Lung (tissue), 10 donors: ENCODE data around the gene WASHC1. TPM values are rescaled to one million over a fixed set of nuclear protein-coding genes. Genes with fewer than 3 reads are reported as not detected.
"Not testable (repeated sequence)": the region's sequence is repeated elsewhere in the genome, so short reads cannot be mapped to it uniquely, and the experiment has no call there.

Experiments used
- ATAC-seq: fragments of 200-7000 bp; cut with Tn5 transposase; one replicate; pipeline ENCODE4 v1.9.1; 2020; ENCODE audit warnings: moderate number of reproducible peaks; ENCODE audit not compliant: insufficient read depth, low FRiP score
- DNase-seq, 3 donors: peaks; one replicate each; pipeline ENCODE4 v3.0.0-alpha.2; 2013 to 2017
- H3K27ac ChIP-seq, 2 donors: one replicate each; pipeline ENCODE4 v1.5.1; 2013; ENCODE audit warnings: mild to moderate bottlenecking in 2 of 2, moderate library complexity in 2 of 2, control low read depth in 1 of 2, inconsistent platforms in 1 of 2, low read depth in 1 of 2, low read length in 1 of 2
- H3K27me3 ChIP-seq, 3 donors: one replicate each; pipeline ENCODE4 v1.5.1; 2013; ENCODE audit warnings: low read length in 2 of 3; ENCODE audit not compliant: control insufficient read depth in 3 of 3, insufficient read depth in 3 of 3
- H3K36me3 ChIP-seq, 4 donors: one replicate each; pipeline ENCODE4 v1.5.1; 2013; ENCODE audit warnings: low read length in 4 of 4, mild to moderate bottlenecking in 1 of 4, moderate library complexity in 1 of 4; ENCODE audit not compliant: control insufficient read depth in 4 of 4, insufficient read depth in 4 of 4
- H3K4me1 ChIP-seq, 5 donors: one replicate each; pipeline ENCODE4 v1.5.1; 2013; ENCODE audit warnings: low read length in 5 of 5, mild to moderate bottlenecking in 2 of 5, moderate library complexity in 1 of 5; ENCODE audit not compliant: control insufficient read depth in 5 of 5, insufficient read depth in 5 of 5
- H3K4me3 ChIP-seq: one replicate; pipeline ENCODE4 v1.5.1; 2013; ENCODE audit warnings: mild to moderate bottlenecking, control low read depth, moderate library complexity
- H3K9ac ChIP-seq, 2 donors: one replicate each; pipeline ENCODE4 v1.5.1; 2013; ENCODE audit warnings: low read length in 2 of 2, control low read depth in 1 of 2; ENCODE audit not compliant: insufficient read depth in 1 of 2
- H3K9me3 ChIP-seq, 4 donors: one replicate each; pipeline ENCODE4 v1.5.1; 2013; ENCODE audit warnings: low read length in 3 of 4, mild to moderate bottlenecking in 1 of 4, moderate library complexity in 1 of 4; ENCODE audit not compliant: control insufficient read depth in 4 of 4, insufficient read depth in 3 of 4
- WGBS, 2 donors: extraction: QIAGEN DNeasy Blood & Tissue Kit; methylation state at CpG; one replicate each; pipeline ENCODE4 v1.1.7; 2013; 5-methylcytosine and 5-hydroxymethylcytosine counted together
- polyA plus RNA-seq, 2 donors: library from polyadenylated mRNA; stranded (reverse); fragments of 200-250 nt; gene quantifications; one replicate each; pipeline ENCODE4 v1.2.1, GENCODE V29; 2013
- total RNA-seq, 2 donors: library from RNA; depleted of rRNA in 1 of 2; stranded (reverse); fragments of >200 nt in 1 of 2; gene quantifications; one replicate each; pipeline ENCODE4 v1.2.1, GENCODE V29; 2014 to 2021
- donor health status: Bipolar disorder and iron deficiency.
- donor health status: healthy.
- donor health status: DM: yes; HTN: yes; CAD: no.

WASHC1 gene
- total and polyA plus RNA-seq, 4 donors: 13.7 to 24.7 (median 21.6) TPM

- H3K36me3 ChIP-seq, H3K9ac ChIP-seq, H3K27ac ChIP-seq, ATAC-seq, H3K4me3 ChIP-seq, H3K9me3 ChIP-seq, H3K27me3 ChIP-seq, H3K4me1 ChIP-seq: not testable (repeated sequence)
- WGBS, 2 donors: 77 to 83% methylated on average over 8 to 11 of the region's 13 CpGs
- peak; percentile 9 to 26 (median 9) for DNase-seq
These were observed 19.0 kb downstream of the WASHC1 start for GRCh38 chr9:10207-10606.

Other genes starting within 250 kb of the WASHC1 start
- 1 to 10 TPM in 1 of 2 donors, under 1 TPM in 1; 0.34 to 1.1 TPM for gene FOXD4, start 89.0 kb upstream of the WASHC1 start, total RNA-seq
- gene FOXD4, start 89.0 kb upstream of the WASHC1 start, polyA plus RNA-seq: under 1 TPM; 0.35 to 0.53 TPM
- 10 to 100 TPM; 24.5 to 60.8 TPM for gene ZNG1A, start 149.6 kb upstream of the WASHC1 start, total RNA-seq
- gene ZNG1A, start 149.6 kb upstream of the WASHC1 start, polyA plus RNA-seq: 10 to 100 TPM; 28.6 to 39.1 TPM
- gene DOCK8, start 185.4 kb upstream of the WASHC1 start, total RNA-seq: 10 to 100 TPM; 24.5 to 75.1 TPM
- 10 to 100 TPM in 1 of 2 donors, 1 to 10 TPM in 1; 9.6 to 30.1 TPM for gene DOCK8, start 185.4 kb upstream of the WASHC1 start, polyA plus RNA-seq